Measurements from ENCODE around the gene ATP1A1. TPM values are rescaled to one million over a fixed set of nuclear protein-coding genes. Genes with fewer than 3 reads are reported as not detected.

Gene ATP1A1
- total RNA-seq, 1 donor from 2014 or later = 219 TPM

DNA sequence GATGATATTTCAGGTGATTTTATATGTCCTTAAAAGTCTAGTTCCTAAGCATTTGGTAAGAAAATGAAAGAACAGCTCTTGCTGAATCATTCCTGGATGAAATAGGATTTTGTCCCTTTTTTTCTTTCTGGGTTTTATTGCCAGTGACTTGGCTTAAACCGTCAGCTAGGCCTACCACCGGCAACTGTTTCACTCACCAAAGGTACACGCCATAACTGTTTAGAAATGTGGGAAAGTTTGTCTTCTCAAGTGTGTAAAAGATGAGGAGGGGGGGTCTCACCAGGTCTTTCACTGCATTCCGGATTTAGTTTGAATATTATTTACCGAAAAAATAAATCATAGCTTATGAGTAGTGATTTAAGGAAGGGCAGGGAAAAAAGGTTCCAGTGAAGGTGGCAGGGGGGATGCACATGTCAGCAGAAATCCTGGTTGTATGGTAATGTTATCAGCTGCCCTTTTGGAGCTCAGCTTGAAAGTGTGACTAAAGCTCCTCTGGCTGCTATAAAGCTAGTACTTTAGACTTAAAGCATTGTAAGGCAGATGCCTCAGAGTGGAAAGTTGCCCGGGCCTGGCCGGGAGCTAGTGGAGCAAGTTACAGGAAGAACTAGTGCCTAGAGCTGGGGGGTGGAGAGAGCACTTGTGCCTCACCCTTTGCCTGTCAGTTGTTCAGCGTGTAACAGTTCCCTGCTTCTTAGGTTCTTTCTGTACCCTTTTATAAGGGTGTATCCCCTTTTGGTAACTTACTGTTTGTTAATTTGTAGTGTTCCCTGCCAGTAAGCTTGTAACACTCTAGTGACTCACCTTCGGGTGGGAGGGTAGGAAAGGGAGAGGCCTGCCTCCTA, 3.1 kb downstream of the ATP1A1 start:
- DNase-seq (ENCODE audit: low spot score in 2 of 2, unreplicated experiment in 2 of 2) = no peak
- TF ChIP-seq, protein P1, sequence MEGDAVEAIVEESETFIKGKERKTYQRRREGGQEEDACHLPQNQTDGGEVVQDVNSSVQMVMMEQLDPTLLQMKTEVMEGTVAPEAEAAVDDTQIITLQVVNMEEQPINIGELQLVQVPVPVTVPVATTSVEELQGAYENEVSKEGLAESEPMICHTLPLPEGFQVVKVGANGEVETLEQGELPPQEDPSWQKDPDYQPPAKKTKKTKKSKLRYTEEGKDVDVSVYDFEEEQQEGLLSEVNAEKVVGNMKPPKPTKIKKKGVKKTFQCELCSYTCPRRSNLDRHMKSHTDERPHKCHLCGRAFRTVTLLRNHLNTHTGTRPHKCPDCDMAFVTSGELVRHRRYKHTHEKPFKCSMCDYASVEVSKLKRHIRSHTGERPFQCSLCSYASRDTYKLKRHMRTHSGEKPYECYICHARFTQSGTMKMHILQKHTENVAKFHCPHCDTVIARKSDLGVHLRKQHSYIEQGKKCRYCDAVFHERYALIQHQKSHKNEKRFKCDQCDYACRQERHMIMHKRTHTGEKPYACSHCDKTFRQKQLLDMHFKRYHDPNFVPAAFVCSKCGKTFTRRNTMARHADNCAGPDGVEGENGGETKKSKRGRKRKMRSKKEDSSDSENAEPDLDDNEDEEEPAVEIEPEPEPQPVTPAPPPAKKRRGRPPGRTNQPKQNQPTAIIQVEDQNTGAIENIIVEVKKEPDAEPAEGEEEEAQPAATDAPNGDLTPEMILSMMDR (IDR thresholded peaks at IDR 0.05; ENCODE audit: unreplicated experiment) = no peak
- Mint-ChIP-seq H3K27ac (peak overlapping the region; percentile 91), H3K4me3 (peak overlapping the region; percentile 91), H3K9me3 (no peaks in the 10 kb centered on the region), H3K4me1 (peaks cover 68% of the 10 kb centered on the region), H3K27me3 (ENCODE audit: low read depth) (no peaks in the 10 kb centered on the region), H3K36me3 (no peaks in the 10 kb centered on the region)

DNA sequence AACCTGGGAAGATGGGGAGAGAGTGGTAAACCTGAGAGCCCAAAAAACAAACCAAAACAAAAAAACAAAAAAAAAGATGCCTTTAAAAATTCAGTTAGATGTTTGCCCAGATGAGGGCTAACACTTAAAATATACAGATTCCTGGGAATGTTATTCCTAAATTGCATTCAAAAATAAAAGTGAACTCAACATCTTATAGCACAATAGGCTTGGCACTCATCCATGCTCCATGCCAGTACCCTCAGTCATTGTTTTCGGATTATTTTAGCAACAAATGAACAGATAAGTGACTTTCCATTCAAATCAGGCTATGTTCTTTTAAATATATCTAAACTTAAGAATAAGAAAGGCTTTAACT, 3.7 kb downstream of the ATP1A1 start:
- Mint-ChIP-seq H3K27ac (peak overlapping the region; percentile 91), H3K9me3 (no peaks in the 10 kb centered on the region), H3K27me3 (ENCODE audit: low read depth) (no peaks in the 10 kb centered on the region), H3K36me3 (no peaks in the 10 kb centered on the region), H3K4me1 (peaks cover 72% of the 10 kb centered on the region), H3K4me3 (no peak overlapping the region)
- TF ChIP-seq, protein P1 (IDR thresholded peaks at IDR 0.05; ENCODE audit: unreplicated experiment) = no peak
- no peak for DNase-seq (ENCODE audit: low spot score in 2 of 2, unreplicated experiment in 2 of 2)

DNA sequence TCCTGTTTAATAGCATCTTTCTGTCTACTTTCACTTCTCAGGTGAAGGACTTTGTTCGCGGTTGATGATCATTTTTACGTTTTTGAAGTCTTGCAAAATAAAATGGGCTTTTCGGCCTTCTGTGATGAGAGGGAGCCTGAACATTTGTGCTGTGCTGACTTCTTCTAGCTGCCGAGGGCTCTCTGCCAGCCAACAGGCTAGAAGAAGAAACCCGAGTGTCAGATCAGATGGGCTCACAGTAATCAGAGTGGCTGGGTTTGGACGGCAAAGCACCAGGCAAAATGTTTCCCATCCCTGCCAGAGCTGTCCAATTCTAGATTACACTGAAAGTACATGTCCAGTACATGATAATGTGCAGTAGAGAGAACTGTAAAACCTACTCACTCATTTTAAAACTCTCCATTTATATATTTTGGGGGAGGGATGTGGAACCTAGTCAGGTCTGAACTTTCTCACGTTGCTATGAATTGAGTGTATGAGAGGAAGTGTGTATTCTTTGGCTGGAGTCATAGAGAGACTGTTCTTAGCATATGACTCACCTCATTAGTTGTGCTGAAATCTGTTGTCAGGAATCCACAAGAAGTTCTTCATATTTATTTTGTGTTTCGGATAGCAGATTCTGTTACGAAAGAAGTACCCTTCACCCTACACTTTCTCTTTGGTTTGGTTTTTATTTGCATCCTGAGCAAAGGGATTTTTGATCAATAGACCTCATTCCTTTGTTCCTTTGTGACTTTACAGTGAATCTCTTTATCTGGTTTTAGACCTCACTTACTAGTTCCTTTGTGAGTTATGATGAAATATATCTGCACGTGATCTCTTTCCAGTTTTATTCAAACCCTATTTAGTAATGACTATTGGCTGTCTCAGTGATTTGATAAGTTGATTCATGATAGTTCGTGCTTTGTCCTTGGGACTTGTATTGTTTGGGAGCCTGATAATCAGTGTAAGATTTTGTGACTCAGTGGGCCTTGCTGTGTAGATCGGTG, 4.8 kb downstream of the ATP1A1 start:
- no peaks in the 10 kb centered on the region for H3K36me3 Mint-ChIP-seq
- peaks cover 75% of the 10 kb centered on the region for H3K4me1 Mint-ChIP-seq
- no peak for DNase-seq (ENCODE audit: low spot score in 2 of 2, unreplicated experiment in 2 of 2)
- no peaks in the 10 kb centered on the region for H3K27me3 Mint-ChIP-seq (ENCODE audit: low read depth)
- H3K9me3 Mint-ChIP-seq = no peaks in the 10 kb centered on the region
- TF ChIP-seq, protein P1 (IDR thresholded peaks at IDR 0.05; ENCODE audit: unreplicated experiment) = no peak
- peak overlapping the region; percentile 5 for H3K4me3 Mint-ChIP-seq
- peak overlapping the region; percentile 49 for H3K27ac Mint-ChIP-seq

DNA sequence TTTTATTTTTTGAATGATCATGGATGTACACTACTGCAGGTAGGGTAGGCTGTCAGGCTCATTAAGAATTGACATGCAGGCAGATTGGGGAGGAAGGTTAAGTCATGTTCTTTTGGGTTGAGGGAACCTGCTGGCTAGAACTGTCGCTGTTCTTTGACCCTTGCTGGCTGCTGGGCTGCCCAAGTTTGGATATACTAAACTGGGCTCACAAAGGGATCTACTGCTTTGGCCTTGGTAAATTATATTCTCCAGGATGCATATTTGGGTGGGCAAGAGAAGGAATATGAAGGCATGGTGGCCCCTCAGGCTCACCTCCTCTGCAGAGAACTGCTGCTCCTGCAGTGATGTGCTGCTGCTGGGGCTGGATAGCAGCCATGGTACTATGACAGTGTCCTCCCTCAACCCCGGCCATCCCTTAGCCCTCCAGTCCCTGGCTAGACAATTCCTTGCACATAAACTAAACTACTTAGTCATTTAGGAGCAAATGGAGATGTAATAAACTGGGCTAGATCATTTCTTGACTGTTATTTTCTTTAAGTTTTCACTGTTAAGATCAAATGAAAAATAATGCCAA, 6.1 kb downstream of the ATP1A1 start:
- no peaks in the 10 kb centered on the region for H3K9me3 Mint-ChIP-seq
- H3K27me3 Mint-ChIP-seq (ENCODE audit: low read depth) = no peaks in the 10 kb centered on the region
- no peak overlapping the region for H3K4me3 Mint-ChIP-seq
- TF ChIP-seq, protein P1 (IDR thresholded peaks at IDR 0.05; ENCODE audit: unreplicated experiment) = no peak
- H3K27ac Mint-ChIP-seq = peak overlapping the region; percentile 50
- peaks cover 86% of the 10 kb centered on the region for H3K4me1 Mint-ChIP-seq
- DNase-seq (ENCODE audit: low spot score in 2 of 2, unreplicated experiment in 2 of 2) = no peak
- no peaks in the 10 kb centered on the region for H3K36me3 Mint-ChIP-seq

DNA sequence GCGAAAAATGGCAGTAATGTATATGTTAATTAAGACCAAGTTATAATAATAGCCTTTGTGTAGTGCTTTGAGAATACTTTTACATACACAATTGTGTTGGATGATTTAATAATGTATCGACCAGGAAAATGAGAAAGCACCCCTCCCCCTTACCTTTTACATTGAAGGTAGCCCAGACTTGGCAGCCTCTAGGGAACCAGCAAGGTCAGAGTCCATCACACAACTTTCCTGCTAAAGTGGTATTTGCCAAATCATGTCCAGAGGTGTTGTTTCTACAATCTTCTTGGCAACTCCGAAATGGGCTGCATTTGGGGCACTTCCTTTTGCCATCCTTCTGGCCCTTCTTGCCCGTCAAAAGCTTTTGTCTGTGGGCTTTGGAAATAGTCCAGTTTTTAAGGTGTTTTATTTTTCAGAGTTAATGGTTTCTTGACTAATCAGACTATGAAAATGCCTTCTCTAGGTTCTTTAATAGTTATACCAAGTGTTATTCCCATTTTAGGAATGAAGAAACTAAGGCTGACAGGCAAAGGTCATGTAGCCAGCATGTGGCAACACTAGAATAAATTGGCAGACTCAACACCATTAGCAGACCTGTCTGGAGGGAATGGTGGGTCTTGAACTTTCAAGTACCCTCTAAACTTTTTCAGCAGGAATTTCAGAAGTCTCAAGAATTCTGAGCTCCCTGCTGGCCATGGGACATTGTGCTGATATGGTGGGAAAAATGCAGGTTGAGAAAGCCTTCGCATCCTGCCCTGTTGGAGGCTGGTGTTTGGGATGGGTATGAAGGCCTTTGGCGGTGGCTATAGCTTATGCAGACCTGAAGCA, 6.8 kb downstream of the ATP1A1 start:
- TF ChIP-seq, protein P1 (IDR thresholded peaks at IDR 0.05; ENCODE audit: unreplicated experiment) = no peak
- no peak overlapping the region for H3K4me3 Mint-ChIP-seq
- DNase-seq (ENCODE audit: low spot score in 2 of 2, unreplicated experiment in 2 of 2) = no peak
- H3K36me3 Mint-ChIP-seq = peaks cover 4% of the 10 kb centered on the region
- H3K27me3 Mint-ChIP-seq (ENCODE audit: low read depth) = no peaks in the 10 kb centered on the region
- no peak overlapping the region for H3K27ac Mint-ChIP-seq
- peaks cover 81% of the 10 kb centered on the region for H3K4me1 Mint-ChIP-seq
- H3K9me3 Mint-ChIP-seq = no peaks in the 10 kb centered on the region

All from mesothelial cell of epicardium (in vitro differentiated cells).